Stomach (tissue), 9 donors: ENCODE results near the gene CLASRP. TPM values are rescaled to one million over a fixed set of nuclear protein-coding genes. Genes with fewer than 3 reads are reported as not detected.

ENCODE experiments used
- DNase-seq, 2 donors: peaks; one replicate each; pipeline versions ENCODE4 v3.0.0 to v3.0.0-alpha.2; 2013 to 2019
- H3K27ac ChIP-seq, 5 donors: fragments of 200-600 bp in 4 of 5; sonication (generic) in 4 of 5; one replicate each; pipeline ENCODE4 v1.5.1; 2013 to 2019; ENCODE audit warnings: mild to moderate bottlenecking in 1 of 5, moderate library complexity in 1 of 5
- H3K27me3 ChIP-seq, 3 donors: fragments of 200-600 bp; sonication (generic); one replicate each; pipeline ENCODE4 v1.5.1; 2017 to 2019; ENCODE audit warnings: mixed run types in 1 of 3
- H3K36me3 ChIP-seq, 4 donors: fragments of 200-600 bp; sonication (generic); 1 replicate in 3 of 4; 2 replicates in 1 of 4; pipeline ENCODE4 v1.5.1; 2016 to 2019
- H3K4me1 ChIP-seq, 4 donors: fragments of 200-600 bp; sonication (generic); one replicate each; pipeline ENCODE4 v1.5.1; 2016 to 2019
- H3K4me3 ChIP-seq, 4 donors: fragments of 200-600 bp; sonication (generic) in 3 of 4; one replicate each; pipeline ENCODE4 v1.5.1; 2016 to 2019; ENCODE audit warnings: mild to moderate bottlenecking in 1 of 4
- H3K9me3 ChIP-seq, 4 donors: fragments of 200-600 bp; sonication (generic); one replicate each; pipeline ENCODE4 v1.5.1; 2016 to 2019
- EP300 ChIP-seq: sonication (generic); formaldehyde crosslinking; IDR thresholded peaks from one replicate; pipeline ENCODE4 v1.6.1; 2017; ENCODE audit warnings: antibody characterized with exemption
- POLR2A ChIP-seq, 4 donors: fragments of 450-650 bp; IDR thresholded peaks; one replicate each; pipeline ENCODE4 v1.6.1; 2016; ENCODE audit warnings: antibody characterized with exemption in 4 of 4, control low read depth in 2 of 4, mild to moderate bottlenecking in 1 of 4, moderate library complexity in 1 of 4
- POLR2AphosphoS5 ChIP-seq, 3 donors: sonication (generic); formaldehyde crosslinking; IDR thresholded peaks; one replicate each; pipeline ENCODE4 v1.6.1; 2016; ENCODE audit warnings: antibody characterized with exemption in 3 of 3
- WGBS, 5 donors: extraction: QIAGEN DNeasy Blood & Tissue Kit in 3 of 5; methylation state at CpG; one replicate each; pipeline versions ENCODE4 v1.1.5 to v1.1.7; 2013 to 2018; 5-methylcytosine and 5-hydroxymethylcytosine counted together
- intact Hi-C: fragments of 100-400 bp; cut with DNase I; formaldehyde crosslinking; loops from one replicate; pipeline ENCODE4 v1.15.1; 2023; ENCODE audit warnings: low total_unique reads
- polyA plus RNA-seq, 3 donors: library from polyadenylated mRNA; stranded (reverse); fragments of 200-250 nt; gene quantifications; one replicate each; pipeline ENCODE4 v1.2.3, GENCODE V29; 2013
- total RNA-seq, 5 donors: library from RNA; depleted of rRNA; stranded (reverse); fragments of >200 nt; gene quantifications; one replicate each; pipeline versions ENCODE4 v1.1.0 to v1.2.3, GENCODE V29; 2014 to 2016
- TF ChIP-seq, protein P1 (sequence below), 7 experiments: fragments of 450-650 bp in 4 of 7; fragments of 200-600 bp in 3 of 7; sonication (generic) in 3 of 7; IDR thresholded peaks; one replicate each; pipeline ENCODE4 v1.5.1; 2016 to 2019; ENCODE audit warnings: antibody characterized with exemption in 7 of 7, control low read depth in 2 of 7, mild to moderate bottlenecking in 1 of 7
- donor health status: healthy with polysubstance abuse.
- donor health status: Bipolar disorder and iron deficiency.
- donor health status: healthy.

Gene CLASRP
- total and polyA plus RNA-seq, 8 donors = 27.0 to 491 (median 109) TPM

DNA sequence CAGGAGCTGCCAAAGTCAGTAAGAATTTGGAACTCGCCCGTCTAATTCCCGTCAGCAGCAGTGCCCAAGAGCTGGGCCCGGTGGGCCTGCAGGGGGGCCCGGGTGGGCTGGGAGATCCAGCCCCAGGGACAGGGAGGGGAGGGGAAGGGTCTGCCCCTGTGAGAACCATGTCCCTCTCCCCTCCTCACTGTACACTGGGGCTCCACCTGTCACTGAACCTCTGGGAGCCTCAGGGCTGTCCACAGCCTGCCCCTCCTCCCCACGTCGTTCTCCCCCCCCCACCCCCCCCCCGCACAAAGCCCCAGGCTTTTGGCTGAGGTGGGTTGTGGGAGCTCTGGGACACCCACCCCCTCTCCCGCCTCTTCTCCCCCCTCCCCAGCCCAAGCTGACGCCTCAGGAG is 29.2 kb downstream of the CLASRP start:
- no peak for DNase-seq
- no peaks in the 10 kb centered on the region for H3K27me3 ChIP-seq
- no peak for TF ChIP-seq POLR2AphosphoS5 (IDR thresholded peaks at IDR 0.05)
- no peak for TF ChIP-seq EP300
- TF ChIP-seq POLR2A (IDR thresholded peaks at IDR 0.05) = no peak
- WGBS, 5 donors = 71 to 88% (median 80%) methylated on average over 3 to 10 of the region's 10 CpGs
- no peaks in the 10 kb centered on the region for H3K9me3 ChIP-seq
- intact Hi-C loops = no loop called here
- H3K4me3 ChIP-seq = no peak overlapping the region
- H3K27ac ChIP-seq = no peak overlapping the region
- H3K36me3 ChIP-seq = peaks cover 77 to 97% (median 94%) of the 10 kb centered on the region in 4 donors
- H3K4me1 ChIP-seq = peaks cover 10 to 46% (median 32%) of the 10 kb centered on the region in 4 donors

DNA sequence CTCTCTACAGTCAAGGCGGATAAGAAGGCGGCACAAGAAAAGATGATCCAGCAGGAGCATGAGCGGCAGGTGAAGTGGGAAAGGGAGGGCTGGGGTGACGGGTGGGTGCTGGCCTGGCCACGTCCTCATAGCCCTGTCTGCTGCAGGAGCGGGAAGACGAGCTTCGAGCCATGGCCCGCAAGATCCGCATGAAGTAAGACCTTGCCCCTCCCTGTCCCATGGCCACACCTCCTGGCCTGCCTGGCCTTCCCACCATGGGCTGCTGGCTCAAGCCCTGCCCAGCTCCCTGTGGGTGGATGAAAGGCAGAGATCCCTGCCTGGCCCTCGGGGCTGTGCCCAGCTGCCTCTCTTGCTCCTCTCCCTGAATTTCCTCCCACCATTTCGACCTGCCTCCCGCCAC is 30.2 kb downstream of the CLASRP start:
- intact Hi-C loops = no loop called here
- DNase-seq = peak; percentile 74 to 82

DNA sequence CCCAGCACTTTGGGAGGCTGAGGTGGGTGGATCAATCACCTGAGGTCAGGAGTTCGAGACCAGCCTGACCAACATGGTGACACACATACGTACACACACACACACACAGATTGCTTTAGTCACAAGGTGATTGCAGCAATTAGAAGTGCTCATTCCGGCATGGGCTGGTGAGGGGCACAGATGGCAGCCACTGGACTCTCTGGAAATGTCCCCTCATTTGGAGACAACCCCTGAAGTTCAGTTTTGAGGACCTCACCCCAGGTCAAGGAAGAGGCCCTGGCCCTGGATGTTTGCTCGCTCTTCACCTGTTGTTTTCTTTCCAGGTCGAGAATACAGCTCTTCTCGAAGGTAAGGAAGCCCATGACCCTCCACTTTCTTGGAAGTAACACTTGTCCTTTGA is 31.4 kb downstream of the CLASRP start:
- DNase-seq = no peak
- Histone ChIP-seq H3K27ac (peak overlapping the region; percentile 16 to 66 (median 55)), H3K4me3 (no peak overlapping the region), H3K9me3 (no peaks in the 10 kb centered on the region), H3K27me3 (no peaks in the 10 kb centered on the region), H3K36me3 (peaks cover 59 to 76% (median 72%) of the 10 kb centered on the region in 4 donors), H3K4me1 (peaks cover 10 to 67% (median 42%) of the 10 kb centered on the region in 4 donors)
- no peak for TF ChIP-seq POLR2A (IDR thresholded peaks at IDR 0.05)
- no peak for TF ChIP-seq EP300
- TF ChIP-seq, protein P1, sequence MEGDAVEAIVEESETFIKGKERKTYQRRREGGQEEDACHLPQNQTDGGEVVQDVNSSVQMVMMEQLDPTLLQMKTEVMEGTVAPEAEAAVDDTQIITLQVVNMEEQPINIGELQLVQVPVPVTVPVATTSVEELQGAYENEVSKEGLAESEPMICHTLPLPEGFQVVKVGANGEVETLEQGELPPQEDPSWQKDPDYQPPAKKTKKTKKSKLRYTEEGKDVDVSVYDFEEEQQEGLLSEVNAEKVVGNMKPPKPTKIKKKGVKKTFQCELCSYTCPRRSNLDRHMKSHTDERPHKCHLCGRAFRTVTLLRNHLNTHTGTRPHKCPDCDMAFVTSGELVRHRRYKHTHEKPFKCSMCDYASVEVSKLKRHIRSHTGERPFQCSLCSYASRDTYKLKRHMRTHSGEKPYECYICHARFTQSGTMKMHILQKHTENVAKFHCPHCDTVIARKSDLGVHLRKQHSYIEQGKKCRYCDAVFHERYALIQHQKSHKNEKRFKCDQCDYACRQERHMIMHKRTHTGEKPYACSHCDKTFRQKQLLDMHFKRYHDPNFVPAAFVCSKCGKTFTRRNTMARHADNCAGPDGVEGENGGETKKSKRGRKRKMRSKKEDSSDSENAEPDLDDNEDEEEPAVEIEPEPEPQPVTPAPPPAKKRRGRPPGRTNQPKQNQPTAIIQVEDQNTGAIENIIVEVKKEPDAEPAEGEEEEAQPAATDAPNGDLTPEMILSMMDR (IDR thresholded peaks at IDR 0.05) = no peak
- TF ChIP-seq POLR2AphosphoS5 (IDR thresholded peaks at IDR 0.05) = no peak
- WGBS, 5 donors = 62 to 84% (median 77%) methylated on average over 5 to 6 of the region's 6 CpGs
- intact Hi-C loops = no loop called here

More for the DNA sequence above, 30.2 kb downstream of the CLASRP start:
- H3K36me3 ChIP-seq = peaks cover 70 to 87% (median 84%) of the 10 kb centered on the region in 4 donors
- TF ChIP-seq, protein P1 (IDR thresholded peaks at IDR 0.05) = no peak
- no peak for TF ChIP-seq EP300
- TF ChIP-seq POLR2AphosphoS5 (IDR thresholded peaks at IDR 0.05) = peak in 1 of 3 donors; percentile 38
- TF ChIP-seq POLR2A (IDR thresholded peaks at IDR 0.05) = no peak
- peaks cover 10 to 56% (median 34%) of the 10 kb centered on the region in 4 donors for H3K4me1 ChIP-seq
- H3K27ac ChIP-seq = peak overlapping the region in 3 of 5 donors; percentile 24 to 66 (median 47)
- H3K27me3 ChIP-seq = no peaks in the 10 kb centered on the region
- no peaks in the 10 kb centered on the region for H3K9me3 ChIP-seq
- no peak overlapping the region for H3K4me3 ChIP-seq
- 38 to 72% (median 62%) methylated on average over 12 to 13 of the region's 13 CpGs for WGBS, 5 donors

DNA sequence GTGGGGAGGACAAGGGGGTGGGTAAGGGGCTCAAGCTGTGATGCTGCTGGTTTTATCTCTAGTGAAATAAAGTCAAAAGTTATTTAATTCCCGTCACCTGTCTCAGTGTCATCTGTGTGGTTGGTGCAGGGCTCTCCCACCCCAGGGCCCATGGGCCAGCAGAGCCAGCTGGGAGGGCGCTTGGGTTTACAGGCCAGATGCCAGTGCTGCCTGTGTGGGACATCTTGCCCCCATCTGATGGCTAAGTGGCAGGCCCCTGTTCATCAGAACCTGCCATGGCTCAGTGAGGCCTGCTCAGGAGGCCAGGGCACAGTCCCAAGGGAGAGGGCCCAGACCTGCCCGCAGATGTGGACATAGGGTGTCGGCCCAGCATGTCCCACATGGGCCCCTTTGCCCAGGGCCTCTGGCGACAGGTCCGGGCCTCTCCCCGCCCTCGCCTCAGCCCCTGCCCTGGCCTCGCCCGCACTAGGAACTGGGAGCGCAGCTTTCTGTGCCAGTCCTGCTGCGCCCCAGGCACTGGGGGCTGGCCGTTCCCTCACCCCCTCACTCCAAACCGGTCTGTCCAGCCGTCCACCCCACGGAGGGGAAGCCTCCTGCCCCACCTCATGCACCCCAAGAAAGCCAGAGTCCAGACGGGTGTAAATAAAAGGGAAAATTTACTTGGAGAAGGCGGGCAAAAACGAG is 32.2 kb downstream of the CLASRP start:
- no peak overlapping the region for H3K4me3 ChIP-seq
- no peaks in the 10 kb centered on the region for H3K9me3 ChIP-seq
- H3K27ac ChIP-seq = peak overlapping the region; percentile 55 to 66 (median 57)
- peaks cover 53 to 68% (median 64%) of the 10 kb centered on the region in 4 donors for H3K36me3 ChIP-seq
- DNase-seq = peak; percentile 67 to 83
- intact Hi-C loops = no loop called here
- TF ChIP-seq, protein P1 (IDR thresholded peaks at IDR 0.05) = no peak
- TF ChIP-seq EP300 = no peak
- no peak for TF ChIP-seq POLR2AphosphoS5 (IDR thresholded peaks at IDR 0.05)
- TF ChIP-seq POLR2A (IDR thresholded peaks at IDR 0.05) = no peak
- no peaks in the 10 kb centered on the region for H3K27me3 ChIP-seq
- H3K4me1 ChIP-seq = peaks cover 10 to 75% (median 50%) of the 10 kb centered on the region in 4 donors
- 40 to 74% (median 47%) methylated on average over 11 to 19 of the region's 19 CpGs for WGBS, 5 donors

DNA sequence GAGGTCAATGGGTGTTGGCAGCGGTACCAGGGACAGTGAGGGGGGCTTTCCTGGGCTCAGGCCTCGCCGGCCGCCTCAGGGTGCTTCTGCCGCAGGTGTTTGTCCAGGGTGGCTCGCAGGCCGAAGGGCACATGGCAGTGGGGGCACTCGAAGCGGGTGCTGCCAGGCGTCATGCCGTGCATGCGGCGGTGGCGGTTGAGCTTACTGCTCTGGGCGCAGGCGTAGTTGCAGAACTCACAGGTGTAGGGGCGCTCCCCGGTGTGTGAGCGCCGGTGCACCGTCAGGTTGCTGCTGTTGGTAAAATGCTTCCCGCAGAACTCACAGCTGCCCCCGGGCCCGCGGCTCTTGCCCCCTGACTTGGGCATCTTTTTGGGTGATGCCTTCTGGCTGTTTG is 32.7 kb downstream of the CLASRP start:
- Histone ChIP-seq H3K4me1 (peaks cover 11 to 80% (median 54%) of the 10 kb centered on the region in 4 donors), H3K4me3 (no peak overlapping the region), H3K27me3 (no peaks in the 10 kb centered on the region), H3K9me3 (no peaks in the 10 kb centered on the region), H3K27ac (peak overlapping the region; percentile 55 to 66 (median 57)), H3K36me3 (peaks cover 51 to 62% (median 59%) of the 10 kb centered on the region in 4 donors)
- no peak for DNase-seq
- TF ChIP-seq POLR2A (IDR thresholded peaks at IDR 0.05) (no peak), EP300 (no peak), POLR2AphosphoS5 (IDR thresholded peaks at IDR 0.05) (no peak)
- TF ChIP-seq, protein P1 (IDR thresholded peaks at IDR 0.05) = no peak
- 58 to 83% (median 73%) methylated on average over 20 to 25 of the region's 25 CpGs for whole genome bisulfite sequencing, 5 donors
- intact Hi-C loops = no loop called here
